NK-92 (cell line): Measurements from ENCODE around the gene TGFBR1.

Experiments
- DNase-seq: peaks from one replicate; lab custom pipeline; 2025; ENCODE audit not compliant: unreplicated experiment; lab: John Stamatoyannopoulos, UW

The TGFBR1 gene

DNA sequence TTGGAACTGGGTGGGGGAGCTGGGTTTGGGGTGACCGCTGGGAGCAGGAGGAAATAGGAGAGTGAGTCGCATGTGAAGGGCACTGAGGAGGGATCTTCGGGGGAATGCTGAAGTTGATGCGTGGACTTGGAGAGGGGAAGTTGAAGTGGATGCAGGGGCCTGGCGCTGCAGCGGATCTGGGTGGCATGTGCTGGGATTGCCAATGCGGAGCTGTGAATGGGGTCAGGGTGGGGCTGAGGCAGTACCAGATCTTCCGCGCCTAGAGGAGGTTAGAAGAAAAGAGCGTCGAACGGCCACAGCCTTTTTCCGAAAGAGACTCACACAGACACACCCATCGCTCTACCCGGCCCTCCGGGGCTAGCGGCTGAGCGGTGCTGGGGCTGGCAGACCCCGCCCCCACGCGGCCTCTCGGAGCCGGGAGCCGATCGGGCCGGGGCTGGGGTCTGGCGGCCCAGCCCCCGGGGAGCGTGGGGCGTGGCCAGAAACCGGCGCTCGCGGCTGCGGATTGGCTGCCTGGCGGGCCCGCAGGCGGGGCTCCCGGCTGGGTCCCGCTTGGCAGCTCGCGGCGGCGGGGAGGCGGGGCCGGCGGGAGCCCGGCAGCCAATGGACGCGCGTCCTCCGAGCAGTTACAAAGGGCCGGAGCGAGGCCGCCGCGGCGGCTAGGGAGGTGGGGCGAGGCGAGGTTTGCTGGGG, at the start of gene TGFBR1:
TSS of gene TGFBR1 (plus strand) at position 655 of the 693 bp plus-strand sequence. CDS start 93 bp downstream, outside the sequence.
- peak; percentile 53 for DNase-seq

DNA sequence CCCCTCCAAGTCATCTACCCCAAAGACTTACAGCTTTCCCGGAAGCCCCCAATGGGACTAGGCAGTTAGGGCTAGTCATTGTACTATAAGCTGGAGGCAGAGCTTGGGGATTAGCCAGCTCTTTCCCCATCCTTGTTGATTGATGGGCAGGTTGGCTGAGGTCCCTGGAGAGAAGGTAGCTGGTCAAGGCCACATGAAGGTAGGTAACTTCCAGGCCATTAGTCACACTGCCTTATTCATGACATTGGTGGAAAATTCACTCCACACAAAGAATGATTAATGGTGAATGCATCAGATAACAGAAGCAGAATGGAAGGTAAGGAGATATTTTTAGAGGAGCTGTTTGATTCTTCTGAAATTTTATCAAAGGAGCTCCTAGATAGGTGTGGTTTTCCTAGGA, 49.5 kb upstream of the TGFBR1 start:
- DNase-seq, result no peak

GRCh38 chr9:99056186-99056585, 48.7 kb upstream of the TGFBR1 start:
- no peak for DNase-seq

GRCh38 chr9:99056886-99057664, 47.8 kb upstream of the TGFBR1 start:
- no peak for DNase-seq

DNA sequence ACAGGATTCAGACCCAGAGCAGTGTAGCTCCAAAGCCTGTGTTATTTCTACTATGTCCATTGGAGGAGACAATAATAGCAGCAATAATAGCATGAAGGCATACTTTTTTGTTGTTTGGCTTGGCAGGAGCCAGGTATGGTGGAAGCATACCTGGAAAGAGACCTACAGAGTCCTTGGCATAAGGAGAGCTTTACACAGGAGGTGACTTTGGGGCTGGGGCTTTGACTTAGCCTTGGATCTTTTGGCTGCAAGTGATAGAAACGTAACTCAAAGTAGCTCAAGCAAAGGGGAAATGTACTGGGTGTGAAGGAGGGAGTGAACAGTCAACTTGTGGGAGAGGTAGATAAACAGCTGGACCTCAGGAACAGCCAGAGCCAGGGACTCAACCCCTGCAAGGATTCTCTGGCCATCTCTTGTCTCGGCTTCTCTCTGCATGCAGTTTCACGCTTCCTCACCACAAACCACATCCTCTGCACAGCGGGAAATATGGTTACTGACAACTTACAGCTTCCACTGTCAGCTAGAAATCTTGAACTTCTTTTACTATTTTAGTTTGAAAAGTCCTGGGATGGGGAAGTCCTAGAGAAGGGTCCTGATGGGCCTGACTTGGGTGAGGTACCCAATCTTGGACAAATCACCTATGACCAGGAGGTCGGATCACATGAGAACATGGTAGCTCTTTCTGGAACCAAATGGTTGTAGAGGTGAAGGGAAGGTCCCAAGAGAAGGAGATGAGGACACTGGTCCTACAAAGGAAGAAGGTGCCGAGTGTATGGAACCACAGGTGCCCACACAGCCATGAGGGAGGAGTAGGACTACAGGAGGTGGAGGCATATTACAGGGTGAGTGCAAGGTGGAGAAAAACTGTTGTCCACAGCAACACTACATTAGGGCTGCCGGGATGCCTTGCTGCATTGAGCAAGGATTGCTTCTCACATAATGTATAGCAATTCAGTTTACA, 47.0 kb upstream of the TGFBR1 start:
- DNase-seq, result no peak

DNA sequence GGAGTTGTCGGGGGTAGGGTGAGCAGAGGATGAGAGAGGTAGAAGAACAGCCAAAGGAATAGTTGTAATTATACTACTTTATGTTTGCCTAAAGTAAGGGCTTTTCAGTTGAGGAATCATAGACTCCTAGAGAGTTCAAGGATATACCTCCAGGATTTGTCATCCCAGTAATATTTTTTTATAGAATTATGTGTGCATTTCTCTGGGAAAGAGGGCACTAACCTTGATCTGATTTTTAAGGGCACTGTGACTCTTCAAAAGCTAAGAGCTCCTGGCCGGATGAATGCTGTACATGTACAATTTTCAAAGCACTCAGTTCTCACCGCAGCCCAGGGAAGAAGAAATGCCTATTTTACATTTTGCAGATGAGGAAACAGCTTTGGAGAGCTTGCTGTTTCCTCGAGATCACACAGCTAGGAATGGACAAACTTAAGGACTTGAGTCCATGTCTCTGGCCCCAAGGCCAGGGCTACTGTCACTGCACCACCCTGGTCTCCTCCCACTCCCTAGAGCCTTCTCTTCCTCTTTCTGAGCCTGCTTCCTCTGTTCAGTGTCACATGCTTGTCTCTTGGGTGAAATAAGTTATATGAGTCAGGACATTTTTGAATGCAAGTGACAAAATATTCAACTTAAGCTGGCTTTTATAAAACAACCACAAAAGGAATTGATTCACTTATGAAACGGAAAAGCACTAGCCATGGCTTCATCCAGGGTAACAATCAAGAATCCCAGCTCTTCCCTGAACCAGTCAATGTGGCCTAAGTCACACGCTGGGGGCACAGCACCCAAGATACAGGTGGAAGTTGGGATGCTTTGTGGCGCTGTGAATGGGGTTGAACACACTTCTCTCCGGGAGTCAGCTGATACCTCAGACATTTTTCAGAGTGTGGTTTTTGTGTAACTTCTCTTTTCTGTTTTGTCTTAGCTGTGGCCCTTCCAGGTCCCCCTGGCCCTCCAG, 45.7 kb upstream of the TGFBR1 start:
- DNase-seq, result no peak

DNA sequence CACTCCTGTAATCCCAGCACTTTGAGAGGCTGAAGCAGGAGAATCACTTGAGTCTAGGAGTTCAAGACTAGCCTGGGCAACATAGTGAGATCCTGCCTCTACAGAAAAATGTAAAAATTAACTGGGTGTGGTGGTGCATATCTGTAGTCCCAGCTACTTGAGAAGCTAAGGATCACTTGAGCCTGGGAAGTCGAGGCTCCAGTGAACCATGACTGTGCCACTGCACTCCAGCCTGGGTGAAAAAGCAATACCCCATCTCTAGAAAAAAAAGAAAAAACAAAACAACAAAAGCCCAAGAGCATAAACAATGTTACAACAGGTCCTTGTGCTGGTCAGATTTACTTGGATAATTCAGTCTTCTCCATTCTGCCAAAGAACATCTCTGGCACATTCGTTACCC, 44.3 kb upstream of the TGFBR1 start:
- DNase-seq, result no peak

DNA sequence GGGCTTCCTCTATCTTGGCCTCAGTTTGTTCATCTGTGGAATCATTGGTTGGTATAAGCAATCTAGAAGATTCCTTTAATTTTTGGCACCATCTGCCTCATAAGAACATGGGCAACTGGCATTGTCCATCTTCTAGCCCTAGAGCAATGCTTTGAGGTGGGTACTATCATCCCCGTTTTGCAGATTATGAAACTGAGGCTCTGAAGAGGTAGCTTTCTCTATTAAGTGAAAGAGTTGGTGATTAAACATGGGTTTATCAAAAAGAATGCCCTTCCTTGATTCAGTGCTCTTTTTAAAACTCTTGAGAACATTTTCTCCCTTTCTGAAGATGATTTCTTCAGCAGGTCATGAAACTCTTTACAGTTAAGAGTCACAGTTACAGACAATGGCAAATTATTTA, 42.4 kb upstream of the TGFBR1 start:
- DNase-seq, result no peak

DNA sequence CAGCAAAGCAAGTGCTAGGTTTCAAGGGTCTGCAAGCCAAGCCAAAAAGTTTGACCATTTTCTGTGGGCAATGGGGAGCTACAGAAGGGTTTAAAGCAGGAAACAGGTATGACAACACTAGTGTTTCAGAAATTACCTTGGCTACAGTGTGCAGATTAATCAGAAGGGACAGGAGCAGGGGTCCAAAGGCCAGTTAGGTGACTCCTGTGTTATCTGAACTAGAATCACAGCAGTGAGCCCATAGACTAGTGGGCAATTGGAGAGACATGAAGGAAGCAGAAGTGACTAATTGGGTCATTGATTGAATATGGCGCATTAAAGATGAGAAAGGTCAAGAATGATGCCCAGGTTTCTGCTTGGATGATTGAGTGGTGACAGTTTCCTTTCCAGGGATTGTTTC, 41.4 kb upstream of the TGFBR1 start:
- DNase-seq, result no peak

- no peak for DNase-seq
Observed at GRCh38 chr9:99066571-99066970, 38.3 kb upstream of the TGFBR1 start.

GRCh38 chr9:99069075-99069474, 35.8 kb upstream of the TGFBR1 start:
- DNase-seq, result no peak

DNA sequence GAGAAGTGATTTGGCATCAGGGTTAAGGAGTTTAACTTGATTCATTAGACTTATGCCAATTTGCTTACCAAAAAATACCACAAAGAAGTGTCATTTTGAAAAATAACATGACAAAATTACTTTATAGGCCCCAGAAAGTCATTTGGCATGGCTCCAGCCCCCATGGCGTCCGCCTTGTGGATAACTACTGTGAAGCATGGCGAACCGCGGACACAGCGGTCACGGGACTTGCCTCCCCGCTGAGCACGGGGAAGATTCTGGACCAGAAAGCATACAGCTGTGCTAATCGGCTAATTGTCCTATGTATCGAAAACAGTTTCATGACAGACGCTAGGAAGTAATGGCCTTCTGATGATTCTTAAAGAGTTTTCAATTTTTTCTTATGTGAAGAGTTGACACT, 35.4 kb upstream of the TGFBR1 start:
- no peak for DNase-seq

- DNase-seq, result no peak
Observed at GRCh38 chr9:99070681-99071080, 34.2 kb upstream of the TGFBR1 start.

DNA sequence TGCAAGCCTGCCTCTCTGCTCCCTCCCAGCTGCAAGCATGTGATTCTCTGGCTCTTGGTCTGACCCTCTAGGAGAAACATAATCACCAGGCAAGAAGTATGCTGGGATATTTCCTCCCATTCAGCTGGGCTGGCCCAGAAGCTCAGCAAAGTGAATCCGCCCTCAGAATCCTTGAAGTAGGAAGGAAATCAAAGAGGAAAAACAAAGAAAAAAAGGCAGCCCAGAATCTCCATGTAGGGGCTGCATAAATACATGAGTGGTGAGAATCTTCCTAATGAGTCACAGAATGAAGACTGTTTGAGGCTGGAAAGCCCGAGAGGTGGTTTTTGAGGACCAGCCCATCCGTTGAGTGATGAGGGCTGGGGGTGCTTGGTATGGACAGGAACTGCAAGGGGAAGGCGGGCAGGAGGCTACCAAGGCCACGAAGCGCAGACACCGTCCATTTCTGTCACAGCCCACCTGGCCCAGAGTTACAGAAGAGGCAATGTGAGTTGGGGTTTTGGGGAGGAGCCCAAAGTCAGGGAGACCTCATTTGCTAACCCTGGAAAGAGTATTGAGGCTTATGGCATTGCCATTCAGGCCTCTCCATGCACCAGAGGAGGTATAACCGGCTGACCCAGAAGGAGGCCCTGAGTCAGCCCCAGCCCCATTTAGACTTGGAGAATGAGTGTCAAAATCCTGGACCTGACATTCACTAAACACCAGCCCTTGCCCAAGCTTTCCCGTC, 33.4 kb upstream of the TGFBR1 start:
- DNase-seq, result no peak

DNA sequence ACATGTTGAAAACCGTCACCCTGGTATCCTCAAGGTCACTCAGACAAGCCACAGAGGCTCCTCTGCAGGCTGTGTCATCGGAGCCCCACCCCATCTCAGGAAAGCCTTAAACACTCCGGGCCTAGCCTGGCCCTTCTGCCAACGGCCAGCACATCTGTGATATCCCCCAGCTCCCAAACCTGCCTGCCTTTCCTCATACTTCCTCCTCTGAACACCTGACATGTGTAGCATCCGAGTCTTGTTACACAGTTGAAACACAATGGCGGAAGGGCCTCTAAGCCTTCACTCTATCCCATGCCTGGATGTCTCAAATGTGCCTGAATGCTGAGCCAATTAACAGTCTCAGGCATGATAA, 32.9 kb upstream of the TGFBR1 start:
- no peak for DNase-seq

DNA sequence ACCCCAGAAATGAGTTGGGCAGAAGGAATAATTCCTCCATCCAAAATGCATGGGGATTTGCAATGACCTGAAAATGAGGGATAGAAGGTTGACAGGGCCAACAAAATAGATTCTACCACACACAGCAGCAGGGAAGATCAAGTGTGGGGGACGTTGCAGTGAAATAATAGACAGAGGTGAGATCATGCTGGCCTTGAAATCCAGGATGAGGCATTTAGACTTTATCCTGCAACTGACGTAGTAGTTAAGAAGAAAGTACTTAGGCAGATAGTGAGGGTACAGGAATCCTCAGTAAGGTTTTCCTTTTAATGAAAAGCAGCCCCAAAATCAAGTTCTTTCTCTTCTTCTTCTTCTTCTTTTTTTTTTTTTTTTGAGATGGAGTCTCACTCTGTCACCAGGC, 31.6 kb upstream of the TGFBR1 start:
- no peak for DNase-seq

- no peak for DNase-seq
Observed at GRCh38 chr9:99073985-99074901, 30.7 kb upstream of the TGFBR1 start.

DNA sequence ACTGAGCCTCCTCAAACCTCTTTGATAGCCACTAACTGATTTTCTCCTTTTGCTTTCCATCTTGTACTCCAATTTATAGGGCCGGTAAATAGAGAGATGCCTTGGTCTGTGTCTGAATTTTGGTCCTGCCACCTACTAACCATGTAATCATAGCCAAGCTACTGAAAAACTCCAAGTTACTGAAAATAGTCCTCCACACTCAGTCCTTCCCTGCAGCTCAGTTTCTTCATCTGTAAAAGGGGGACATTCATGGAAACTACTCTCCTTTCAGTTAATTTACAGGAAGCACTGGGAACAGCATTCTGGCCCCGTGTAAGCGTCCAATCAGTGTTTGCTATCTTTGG, 30.0 kb upstream of the TGFBR1 start:
- DNase-seq, result no peak
